Gastrocnemius medialis (tissue), 4 donors: ENCODE results near the gene HELLS.

Experiments
- POLR2A ChIP-seq, 2 donors: fragments of 450-650 bp; IDR thresholded peaks; one replicate each; pipeline ENCODE4 v1.6.1; 2017; ENCODE audit warnings: antibody characterized with exemption in 2 of 2, mild to moderate bottlenecking in 2 of 2, moderate library complexity in 2 of 2
- TF ChIP-seq, protein P1 (sequence below), 5 experiments: fragments of 450-650 bp in 3 of 5; fragments of 200-600 bp in 2 of 5; sonication (generic) in 2 of 5; IDR thresholded peaks in 4 of 5; conservative IDR thresholded peaks in 1 of 5; 1 replicate in 4 of 5; 2 replicates in 1 of 5; pipeline ENCODE4 v1.5.1; 2016 to 2019; ENCODE audit warnings: antibody characterized with exemption in 5 of 5, mild to moderate bottlenecking in 3 of 5, moderate library complexity in 3 of 5

DNA sequence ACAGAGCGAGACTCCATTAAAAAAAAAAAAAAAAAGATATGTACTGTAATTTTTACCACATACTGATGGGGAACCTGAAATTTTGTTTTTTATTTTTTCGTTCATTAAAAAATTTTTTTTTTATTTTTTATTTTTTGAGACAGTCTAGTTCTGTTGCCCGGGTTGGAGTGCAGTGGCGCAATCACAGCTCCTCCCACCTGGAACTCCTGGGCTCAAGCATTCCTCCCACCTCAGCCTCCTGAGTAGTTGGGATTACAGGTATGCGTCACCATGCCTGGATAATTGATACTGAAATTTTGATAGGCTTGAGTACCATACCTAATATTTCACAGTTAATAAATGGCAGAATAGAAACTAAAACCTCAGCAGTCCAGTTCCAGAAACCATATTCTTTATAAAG is 20.9 kb upstream of the HELLS start:
- no peak for TF ChIP-seq POLR2A (IDR thresholded peaks at IDR 0.05)
- TF ChIP-seq, protein P1, sequence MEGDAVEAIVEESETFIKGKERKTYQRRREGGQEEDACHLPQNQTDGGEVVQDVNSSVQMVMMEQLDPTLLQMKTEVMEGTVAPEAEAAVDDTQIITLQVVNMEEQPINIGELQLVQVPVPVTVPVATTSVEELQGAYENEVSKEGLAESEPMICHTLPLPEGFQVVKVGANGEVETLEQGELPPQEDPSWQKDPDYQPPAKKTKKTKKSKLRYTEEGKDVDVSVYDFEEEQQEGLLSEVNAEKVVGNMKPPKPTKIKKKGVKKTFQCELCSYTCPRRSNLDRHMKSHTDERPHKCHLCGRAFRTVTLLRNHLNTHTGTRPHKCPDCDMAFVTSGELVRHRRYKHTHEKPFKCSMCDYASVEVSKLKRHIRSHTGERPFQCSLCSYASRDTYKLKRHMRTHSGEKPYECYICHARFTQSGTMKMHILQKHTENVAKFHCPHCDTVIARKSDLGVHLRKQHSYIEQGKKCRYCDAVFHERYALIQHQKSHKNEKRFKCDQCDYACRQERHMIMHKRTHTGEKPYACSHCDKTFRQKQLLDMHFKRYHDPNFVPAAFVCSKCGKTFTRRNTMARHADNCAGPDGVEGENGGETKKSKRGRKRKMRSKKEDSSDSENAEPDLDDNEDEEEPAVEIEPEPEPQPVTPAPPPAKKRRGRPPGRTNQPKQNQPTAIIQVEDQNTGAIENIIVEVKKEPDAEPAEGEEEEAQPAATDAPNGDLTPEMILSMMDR (IDR thresholded peaks at IDR 0.05 in 4 of 5, conservative IDR thresholded peaks at IDR 0.05 in 1 of 5): no peak
